NCI-H2029 (cell line): ENCODE data around the gene WNT8B.

ENCODE experiments used
- DNase-seq: peaks from one replicate; lab custom pipeline; 2025; lab: John Stamatoyannopoulos, UW

The WNT8B gene, protein sequence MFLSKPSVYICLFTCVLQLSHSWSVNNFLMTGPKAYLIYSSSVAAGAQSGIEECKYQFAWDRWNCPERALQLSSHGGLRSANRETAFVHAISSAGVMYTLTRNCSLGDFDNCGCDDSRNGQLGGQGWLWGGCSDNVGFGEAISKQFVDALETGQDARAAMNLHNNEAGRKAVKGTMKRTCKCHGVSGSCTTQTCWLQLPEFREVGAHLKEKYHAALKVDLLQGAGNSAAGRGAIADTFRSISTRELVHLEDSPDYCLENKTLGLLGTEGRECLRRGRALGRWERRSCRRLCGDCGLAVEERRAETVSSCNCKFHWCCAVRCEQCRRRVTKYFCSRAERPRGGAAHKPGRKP

DNA sequence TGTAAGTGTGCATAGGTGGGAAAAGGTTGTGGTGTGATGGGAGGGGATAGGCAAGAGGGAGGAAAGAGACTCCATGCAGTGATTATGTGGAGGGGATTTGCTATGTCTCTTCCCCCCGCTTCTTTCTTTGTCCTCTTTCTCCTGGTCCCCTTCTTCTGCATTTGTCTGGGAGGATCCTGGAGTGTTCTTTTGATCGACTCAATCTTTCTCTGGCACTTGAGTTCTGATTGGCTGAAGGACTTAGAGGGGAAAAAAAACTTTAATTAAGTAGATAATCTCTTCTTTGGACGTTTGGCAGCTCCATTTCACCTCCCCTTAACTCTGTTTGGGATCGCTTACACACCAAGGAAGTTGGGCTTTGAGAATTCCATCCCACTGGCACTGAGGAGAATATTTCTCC lies at the start of gene WNT8B:
WNT8B (plus strand) TSS at position 301 of the 400 bp plus-strand sequence. CDS start 160 bp downstream, outside the sequence.
- DNase-seq, result no peak

DNA sequence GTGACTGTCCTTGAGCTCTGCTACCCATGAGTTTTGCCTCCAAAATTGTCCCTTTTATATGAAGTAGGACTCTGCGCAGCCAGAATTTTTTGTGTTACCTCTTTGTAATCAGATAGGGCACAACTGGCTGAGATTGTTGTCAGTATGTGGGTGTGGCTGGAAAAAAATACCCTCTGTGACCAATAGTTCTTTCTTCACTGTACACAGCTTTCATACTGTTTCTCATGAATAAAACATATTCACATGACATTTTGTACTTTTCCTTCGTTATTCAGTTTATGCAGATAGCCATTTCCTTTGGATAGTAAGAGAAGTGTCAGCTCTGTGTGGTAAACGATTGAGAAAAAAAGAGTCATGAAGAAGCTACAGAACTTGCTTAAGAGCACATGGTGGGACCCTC lies 49.6 kb upstream of the WNT8B start:
- no peak for DNase-seq

DNA sequence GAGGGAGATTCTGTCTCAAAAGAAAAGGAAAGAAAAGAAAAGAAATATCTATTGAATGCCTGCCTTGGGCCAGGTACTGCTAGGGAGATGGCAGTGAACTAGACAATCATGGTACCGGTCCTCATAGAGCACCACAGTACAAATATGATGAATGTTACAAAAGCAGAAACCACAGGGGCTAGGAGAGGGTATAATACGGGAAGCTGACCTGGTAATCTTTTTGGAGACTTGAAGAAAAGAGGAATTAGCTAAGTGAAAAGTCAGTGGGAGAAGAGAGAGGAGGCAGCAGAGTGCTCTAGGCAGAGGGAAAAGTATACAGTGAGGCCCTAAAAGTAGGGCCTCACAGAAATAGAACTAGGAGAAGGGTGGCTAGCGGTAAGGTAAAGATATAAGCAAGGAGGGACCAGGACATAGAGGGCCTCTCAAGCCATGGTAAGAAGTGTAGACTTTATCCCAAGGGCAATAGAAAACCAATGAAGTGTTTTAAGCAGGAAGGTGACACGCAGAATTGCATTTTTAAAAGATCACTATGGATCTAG lies 42.8 kb upstream of the WNT8B start:
- DNase-seq, result no peak

DNA sequence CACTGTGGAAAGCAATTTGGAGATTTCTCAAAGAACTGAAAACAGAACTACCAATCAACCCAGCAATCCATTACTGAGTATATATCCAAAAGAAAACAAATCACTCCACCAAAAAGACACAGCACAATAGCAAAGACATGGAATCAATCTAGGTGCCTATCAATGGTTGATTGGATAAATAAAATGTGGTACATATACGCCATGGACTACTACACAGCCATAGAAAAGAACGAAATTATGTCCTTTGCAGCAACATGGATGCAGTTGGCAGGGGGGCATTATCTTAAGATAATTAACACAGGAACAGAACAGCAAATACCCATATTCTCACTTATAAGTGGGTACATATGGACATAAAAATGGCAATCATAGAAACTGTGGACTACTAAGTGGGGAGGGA lies 35.4 kb upstream of the WNT8B start:
- DNase-seq, result no peak

DNA sequence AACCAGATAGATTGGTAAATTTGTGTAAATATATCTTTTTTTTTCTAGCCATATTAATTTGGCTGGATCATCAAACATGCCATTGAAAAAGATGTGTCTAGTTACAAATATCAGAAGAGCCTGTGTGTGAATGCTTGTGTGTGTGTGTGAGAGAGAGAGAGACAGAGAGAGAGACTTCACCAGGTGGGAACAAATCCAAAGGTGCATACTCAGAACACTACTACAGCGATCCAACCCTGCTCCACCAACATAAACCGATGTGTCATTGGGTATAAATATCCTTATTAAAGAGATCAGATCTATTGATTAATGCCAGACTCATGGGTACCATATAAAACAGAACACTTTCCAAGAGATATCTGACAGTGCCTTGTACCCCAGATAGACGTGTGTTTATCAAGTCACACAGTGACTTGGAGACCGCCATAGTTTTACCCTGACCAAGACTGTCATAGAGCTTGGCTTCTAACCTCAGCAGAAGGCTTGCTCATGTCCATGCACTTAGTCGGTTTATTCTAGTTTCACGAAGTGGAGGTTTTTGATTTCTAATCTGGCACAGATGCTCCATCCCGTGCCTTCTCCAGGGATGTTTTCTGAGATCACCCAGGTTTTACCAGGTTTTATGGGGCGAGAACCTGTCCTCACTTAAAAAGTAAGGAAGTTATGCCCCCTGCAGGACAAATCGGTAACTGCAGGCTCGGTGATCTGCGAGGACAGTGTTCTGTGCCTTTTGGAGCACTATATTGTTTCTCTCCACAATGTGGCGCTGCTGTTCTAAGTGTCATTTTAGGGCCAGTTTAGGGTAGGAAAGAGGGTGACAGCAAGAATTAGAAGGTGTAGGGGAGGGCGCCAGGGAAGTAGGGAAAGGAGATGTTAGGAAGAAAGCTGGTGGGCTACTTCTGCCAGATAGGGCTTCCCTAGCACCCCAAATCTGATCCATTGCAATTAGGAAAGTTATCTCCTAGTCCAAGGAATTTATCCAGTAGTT lies 29.3 kb upstream of the WNT8B start:
- DNase-seq, result peak; percentile 85

DNA sequence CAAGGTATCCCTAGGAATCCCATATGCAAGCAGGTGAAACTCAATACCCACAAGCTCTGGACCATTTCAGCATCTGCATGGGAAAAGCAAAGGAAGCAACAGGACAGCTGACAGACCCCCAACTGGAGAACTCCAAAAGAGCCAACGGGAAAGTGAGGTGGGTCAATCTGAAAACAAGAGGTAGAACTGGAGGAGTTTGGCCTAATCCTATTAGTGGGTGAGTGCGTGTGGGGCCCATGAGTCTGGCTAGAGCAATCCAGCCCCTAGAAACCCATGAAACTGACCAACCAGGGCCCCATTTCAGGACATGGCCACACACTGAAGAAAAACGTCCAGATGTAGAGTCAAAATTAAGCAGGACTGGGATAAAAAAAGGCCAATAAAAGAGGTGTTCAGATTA lies 26.6 kb upstream of the WNT8B start:
- no peak for DNase-seq

DNA sequence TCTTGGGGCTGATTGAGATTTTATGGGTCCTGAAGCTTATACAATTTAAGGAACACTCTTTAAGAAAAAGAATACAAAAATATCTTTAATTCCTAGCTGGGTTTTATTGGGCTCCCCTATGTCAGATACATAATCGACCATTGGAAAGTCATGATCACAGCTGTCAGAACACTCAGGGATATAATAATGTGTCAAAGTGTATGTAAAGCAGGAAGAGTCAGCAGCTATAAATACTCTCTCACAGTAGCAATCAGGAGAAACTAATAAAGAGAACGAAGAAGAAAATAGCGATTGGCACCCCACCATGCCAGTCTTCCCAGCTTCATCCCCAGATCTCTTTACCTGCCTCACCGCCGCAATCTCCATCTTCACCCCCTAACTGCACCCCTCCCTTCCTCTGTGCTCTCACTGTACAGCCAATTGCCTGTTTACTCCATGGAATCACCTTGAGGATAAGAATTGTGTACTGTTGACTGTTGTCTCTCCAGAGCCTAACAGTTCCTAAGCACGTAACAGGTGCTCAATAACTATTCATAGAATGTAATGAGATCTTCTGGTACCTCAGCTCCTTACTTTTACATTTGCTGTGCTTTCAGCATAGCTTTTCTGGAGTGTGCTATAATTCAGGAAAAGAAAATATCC lies 24.0 kb upstream of the WNT8B start:
- no peak for DNase-seq

DNA sequence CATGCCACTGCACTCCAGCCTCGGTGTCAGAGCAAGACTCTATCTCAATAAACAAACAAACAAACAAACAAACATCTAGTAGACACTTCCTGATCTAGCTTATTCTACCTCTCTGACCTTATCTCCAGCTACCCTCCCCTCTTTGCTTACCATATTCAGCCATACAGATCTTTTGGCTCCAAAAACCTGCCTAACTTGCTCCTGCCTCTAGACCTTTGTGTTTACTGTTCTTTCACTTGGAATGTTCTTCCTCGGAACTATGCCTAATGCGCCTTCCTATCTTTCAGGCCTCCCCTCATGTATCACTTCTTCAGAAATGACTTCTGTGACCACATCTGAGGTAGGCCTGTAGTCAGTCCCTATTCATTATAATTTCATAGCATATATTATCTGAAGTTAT lies 20.3 kb upstream of the WNT8B start:
- DNase-seq, result no peak

DNA sequence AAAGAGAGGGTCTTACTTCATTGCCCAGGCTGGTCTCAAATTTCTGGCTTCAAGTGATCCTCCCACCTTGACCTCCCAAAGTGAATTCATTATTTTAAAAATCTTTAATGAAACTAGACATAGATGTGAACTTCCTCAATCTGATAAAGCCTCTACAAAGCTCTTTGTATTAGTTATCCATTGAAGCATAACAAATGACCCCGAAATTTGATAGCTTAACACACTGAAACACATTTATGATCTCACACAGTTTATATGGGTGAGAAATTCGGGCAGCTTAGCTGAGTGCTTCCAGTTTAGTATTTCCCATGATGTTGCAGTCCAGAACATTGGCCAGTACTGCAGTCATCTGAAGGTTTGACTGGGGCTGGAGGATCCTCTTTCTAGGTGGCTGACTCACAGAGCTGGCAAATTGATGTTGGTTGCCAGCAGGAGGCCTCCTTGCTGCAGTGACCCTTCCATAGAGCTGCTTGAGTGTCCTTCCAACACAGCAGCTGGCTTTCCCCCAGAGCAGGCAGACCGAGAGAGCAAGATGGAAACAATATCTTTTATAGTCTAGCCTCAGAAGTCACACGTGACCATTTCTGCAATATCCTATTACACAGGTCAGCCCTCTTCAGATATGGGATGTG lies 16.6 kb upstream of the WNT8B start:
- no peak for DNase-seq

DNA sequence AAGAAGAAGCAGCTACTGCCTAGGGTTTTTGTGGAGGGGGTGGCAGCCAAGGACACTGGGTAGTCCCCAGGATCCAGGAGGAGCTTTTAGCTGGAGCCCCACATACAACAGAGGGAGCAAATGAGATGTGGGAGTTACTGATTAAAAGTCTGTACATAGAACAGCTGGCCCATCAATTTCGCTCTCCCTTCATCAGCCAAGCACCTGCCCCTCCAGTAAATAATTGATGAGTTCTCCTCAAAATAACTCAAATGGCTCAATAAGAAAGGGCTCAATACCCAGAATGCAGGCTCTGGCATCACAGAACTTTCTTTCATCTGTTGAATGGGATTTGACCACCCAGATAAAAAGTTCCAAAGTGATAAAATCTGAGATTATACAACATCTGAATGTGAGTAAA lies 15.1 kb upstream of the WNT8B start:
- no peak for DNase-seq

DNA sequence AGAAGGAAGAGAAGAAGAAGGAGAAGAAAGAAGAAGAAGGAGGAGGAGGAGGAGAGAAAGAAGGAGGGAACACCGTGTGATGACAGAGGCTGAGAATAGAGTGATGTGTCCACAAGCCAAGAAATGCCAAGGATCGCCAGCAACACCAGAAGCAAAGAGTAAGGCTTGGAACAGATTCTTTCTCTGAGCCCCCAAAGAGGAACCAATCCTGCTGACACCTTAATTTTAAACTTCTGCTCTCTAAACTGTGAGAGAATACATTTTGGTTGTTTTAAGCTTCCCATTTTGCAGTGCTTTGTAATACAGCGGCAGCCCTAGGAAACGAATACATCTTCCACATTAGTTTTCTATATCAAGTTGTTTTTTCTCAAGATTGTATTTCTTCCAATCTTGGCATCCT lies 13.9 kb upstream of the WNT8B start:
- DNase-seq, result no peak

DNA sequence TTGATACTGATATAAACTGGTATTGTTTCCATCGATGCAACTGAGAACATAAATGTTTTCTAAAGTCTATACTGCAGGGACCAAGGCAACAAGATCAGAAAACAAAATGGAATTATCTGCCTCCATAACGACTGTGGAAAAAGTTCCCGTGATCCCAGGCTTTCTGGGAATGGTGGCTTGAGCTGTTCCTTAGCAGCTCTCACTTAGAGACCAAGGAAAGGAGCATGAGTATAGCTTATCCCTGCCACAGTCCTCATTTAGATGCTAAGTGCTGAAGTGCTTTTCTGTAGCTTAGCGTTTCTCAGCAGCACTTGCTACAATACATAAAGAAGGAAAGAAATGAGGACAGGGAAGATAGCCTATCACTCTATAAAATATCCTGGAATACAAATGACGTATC lies 5.5 kb downstream of the WNT8B start:
- DNase-seq, result no peak

DNA sequence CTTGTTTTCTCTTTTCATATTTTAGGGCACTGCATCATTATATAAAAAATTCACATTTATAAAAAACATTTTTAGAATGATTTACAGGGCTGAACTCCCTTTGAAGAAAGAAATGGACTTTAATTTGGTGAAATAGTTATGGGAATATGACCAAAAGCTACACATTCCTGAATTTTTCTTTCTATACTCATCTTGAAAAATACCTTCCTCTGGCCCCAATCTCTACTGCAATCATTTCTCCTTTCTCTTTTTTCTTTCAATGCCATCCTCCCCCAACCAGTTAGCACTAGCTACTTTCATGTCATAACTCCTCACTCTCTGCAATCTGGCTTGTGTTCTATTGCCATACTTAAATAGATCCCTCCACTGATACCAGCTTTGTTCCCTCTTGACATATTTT lies 6.2 kb downstream of the WNT8B start:
- no peak for DNase-seq

DNA sequence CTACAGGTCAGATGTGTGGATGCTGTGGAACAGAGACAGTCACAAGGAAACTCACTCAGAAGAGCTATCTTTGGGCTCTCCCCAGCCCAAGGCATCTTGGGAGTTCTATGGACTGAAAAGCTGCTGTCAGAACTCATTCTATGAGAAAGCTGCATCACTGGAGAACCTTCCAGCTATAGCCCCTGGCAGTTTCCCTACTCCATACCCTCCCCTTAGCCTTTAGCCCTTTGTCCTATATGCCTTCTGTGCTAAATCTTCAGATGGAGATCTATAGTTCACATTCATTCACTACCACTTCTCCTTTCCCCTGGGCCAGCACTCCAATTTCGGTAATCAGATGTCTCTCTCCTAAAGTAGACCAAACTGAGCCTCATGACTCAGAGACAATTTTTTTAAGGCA lies 6.9 kb downstream of the WNT8B start:
- DNase-seq, result no peak

DNA sequence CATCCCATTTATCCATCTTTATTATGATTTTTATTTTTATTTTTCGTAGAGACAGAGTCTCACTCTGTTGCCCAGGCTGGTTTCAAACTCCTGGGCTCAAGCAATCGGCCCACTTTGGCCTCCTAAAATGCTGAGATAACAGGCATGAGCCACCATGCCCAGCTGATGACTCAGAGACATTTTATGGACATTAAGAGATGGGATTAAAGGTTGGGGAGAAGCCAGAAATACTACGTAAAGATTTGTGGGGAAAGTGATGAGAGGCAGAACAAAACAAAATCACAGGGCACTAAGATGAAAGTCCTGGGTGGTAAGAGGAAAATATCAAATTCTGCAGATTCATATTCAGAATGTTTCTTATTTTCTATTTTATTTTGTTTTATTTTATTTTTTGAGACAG lies 7.6 kb downstream of the WNT8B start:
- DNase-seq, result no peak

DNA sequence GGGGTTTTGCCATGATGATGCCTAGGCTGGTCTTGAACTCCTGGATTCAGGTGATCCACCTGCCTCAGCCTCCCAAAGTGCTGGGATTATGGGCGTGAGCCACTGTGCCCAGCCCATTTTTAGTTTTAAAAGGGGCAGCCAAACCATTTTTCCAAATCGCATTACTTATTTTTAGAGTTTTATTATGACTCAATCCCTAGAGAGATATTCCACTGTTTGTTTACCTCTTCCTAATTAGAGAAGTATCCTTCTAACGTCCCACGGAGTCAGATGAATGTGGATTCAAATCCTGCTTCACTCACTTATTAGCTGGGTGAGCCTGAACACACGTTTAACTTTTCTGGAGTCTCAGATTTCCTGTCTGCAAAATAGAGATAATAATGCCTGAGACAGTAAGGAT lies 15.2 kb downstream of the WNT8B start:
- no peak for DNase-seq

DNA sequence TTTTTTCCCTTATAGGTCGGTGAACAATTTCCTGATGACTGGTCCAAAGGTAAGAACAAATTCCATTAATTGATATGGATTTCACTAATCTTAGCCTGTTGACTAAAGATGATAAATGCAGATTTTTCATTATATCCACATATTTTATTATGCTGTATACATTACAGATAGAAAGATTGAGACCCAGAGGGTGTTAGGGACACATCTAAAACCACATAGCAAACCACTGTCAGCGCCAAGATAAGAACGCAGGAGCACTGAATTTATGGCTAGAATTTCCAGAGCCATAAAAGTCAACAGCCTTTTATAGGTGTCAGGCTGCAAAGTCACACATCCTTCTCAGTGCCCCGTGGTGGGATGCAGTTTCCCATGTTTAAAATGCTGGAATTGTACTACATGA lies 16.2 kb downstream of the WNT8B start:
- no peak for DNase-seq

DNA sequence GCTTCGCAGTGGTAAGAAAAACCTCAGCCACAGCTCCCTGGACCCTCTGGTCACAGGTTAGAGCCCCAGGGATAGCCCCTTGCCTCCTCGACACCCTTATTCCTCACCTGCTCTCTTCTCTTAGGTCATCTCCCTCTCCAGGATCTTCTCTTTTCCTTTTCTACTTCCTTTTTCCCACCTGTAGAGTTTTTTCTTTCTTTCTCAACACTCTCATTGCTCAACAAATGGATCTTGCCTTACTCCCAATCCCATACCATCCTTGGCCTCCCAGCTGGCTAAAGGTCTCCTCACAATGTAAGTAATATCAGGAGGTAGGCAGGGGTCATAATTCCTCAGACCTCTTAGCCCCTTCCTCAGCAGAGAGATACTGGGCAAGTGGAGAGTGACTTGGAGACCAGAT lies 17.2 kb downstream of the WNT8B start:
- no peak for DNase-seq

DNA sequence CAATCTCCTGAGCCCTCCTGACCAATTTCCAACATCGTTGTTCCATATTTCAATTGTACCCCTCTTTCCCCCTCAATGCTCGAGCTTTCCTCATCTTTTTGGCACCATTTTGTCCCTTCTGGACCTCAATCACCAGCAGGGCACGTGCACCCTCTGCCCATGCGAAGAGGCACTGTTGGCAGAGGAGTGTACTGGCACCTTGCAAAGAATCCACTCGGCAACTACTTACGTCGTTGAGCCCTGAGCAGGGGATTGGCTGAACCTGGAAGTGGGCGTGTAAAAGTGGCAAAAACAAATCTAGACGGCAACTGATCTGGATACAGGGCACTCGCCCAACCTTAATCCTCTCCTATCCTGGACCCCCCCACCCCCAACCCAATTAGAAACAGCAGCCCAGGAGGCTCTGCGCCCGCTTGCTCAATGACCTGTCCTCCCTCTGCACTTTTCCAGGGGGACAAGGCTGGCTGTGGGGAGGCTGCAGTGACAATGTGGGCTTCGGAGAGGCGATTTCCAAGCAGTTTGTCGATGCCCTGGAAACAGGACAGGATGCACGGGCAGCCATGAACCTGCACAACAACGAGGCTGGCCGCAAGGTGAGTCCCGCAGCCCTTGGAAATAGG lies 18.8 kb downstream of the WNT8B start:
- peak; percentile 41 for DNase-seq

DNA sequence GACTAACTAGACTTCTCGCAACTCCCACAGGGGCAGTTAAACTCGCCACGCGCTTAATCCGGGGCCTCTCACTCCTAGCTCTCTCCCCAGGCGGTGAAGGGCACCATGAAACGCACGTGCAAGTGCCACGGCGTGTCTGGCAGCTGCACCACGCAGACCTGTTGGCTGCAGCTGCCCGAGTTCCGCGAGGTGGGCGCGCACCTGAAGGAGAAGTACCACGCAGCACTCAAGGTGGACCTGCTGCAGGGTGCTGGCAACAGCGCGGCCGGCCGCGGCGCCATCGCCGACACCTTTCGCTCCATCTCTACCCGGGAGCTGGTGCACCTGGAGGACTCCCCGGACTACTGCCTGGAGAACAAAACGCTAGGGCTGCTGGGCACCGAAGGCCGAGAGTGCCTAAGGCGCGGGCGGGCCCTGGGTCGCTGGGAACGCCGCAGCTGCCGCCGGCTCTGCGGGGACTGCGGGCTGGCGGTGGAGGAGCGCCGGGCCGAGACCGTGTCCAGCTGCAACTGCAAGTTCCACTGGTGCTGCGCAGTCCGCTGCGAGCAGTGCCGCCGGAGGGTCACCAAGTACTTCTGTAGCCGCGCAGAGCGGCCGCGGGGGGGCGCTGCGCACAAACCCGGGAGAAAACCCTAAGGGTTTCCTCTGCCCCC lies 19.5 kb downstream of the WNT8B start:
- peak; percentile 0 for DNase-seq

DNA sequence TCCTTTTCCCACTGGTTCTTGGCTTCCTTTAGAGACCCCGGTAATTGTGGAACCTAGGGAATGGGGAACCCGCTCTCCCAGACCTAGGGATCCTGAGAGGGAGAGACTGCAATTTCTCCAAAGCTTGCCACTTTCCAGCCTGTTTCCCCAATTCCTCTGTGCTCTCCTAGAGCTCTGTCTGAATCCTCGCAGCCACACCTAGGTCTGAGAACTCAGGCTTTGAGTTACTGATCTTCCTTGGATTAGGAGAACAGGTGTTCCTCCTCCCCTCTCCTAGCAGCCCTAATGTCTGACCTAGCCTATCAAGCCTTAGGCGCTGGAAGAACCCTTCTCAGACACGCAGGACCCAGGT lies 20.0 kb downstream of the WNT8B start:
- no peak for DNase-seq
